Endothelial cell of umbilical vein (primary cell): ENCODE data around the gene ZNF430.

Source experiments
- CTCF ChIP-seq, 2 donors: IDR thresholded peaks; 1 replicate in 1 of 2; 2 replicates in 1 of 2; pipeline ENCODE4 v1.5.1; 2011; ENCODE audit warnings: low read length in 2 of 2, mild to moderate bottlenecking in 2 of 2, moderate library complexity in 2 of 2, control low read depth in 1 of 2, inconsistent platforms in 1 of 2, low read depth in 1 of 2; ENCODE audit not compliant: insufficient read depth in 1 of 2; ENCODE audit errors: extremely low read depth in 1 of 2
- EZH2 ChIP-seq: IDR thresholded peaks from 2 replicates; pipeline ENCODE4 v1.6.1; 2012; ENCODE audit warnings: borderline replicate concordance, low read depth, mild to moderate bottlenecking, moderate library complexity, low read length, inconsistent platforms; ENCODE audit not compliant: severe bottlenecking
- MAX ChIP-seq: IDR thresholded peaks from 2 replicates; pipeline ENCODE4 v1.6.1; 2011; ENCODE audit not compliant: insufficient read depth, insufficient read length
- POLR2A ChIP-seq: IDR thresholded peaks from 2 replicates; pipeline ENCODE4 v1.6.1; 2012; ENCODE audit warnings: low read depth, mild to moderate bottlenecking, control low read depth, low read length

- TF ChIP-seq CTCF (IDR thresholded peaks at IDR 0.05; ENCODE audit: extremely low read depth in 1 of 2, insufficient read depth in 1 of 2, low read depth in 1 of 2, low read length in 2 of 2) = no peak
- no peak for TF ChIP-seq POLR2A
- TF ChIP-seq MAX = no peak
- TF ChIP-seq EZH2 = no peak
Measured at GRCh38 chr19:21092109-21092508, 71.7 kb downstream of the ZNF430 start.
